Breast epithelium (tissue), 3 donors: Measurements from ENCODE around the gene SLC35E2B.

Source experiments
- CTCF ChIP-seq, 3 donors: fragments of 450-650 bp; IDR thresholded peaks; one replicate each; pipeline ENCODE4 v1.5.1; 2016 to 2017; ENCODE audit warnings: antibody characterized with exemption in 3 of 3, mild to moderate bottlenecking in 3 of 3, moderate library complexity in 3 of 3
- POLR2AphosphoS5 ChIP-seq, 3 donors: sonication (generic); formaldehyde crosslinking; IDR thresholded peaks; one replicate each; pipeline ENCODE4 v1.6.1; 2017; ENCODE audit warnings: antibody characterized with exemption in 3 of 3

DNA sequence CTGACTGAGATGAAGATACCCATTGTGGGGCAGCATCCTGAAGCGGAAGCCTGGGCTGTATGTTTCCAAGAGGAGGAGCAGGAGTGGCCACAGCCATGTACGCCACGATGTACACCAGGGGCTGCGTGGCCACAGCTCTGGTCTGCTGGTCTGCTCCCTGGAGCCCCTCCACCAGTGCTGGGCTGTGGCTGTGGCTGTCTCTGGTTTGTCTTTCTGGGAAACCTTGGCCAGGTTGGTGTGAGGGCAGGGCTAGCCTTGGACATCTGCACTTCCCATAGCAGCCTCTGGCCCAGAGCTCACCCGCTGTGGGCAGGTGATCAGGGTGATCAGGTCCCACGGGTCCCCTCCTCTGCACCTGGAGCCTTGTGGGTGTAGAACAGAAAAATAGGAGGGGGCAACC, 74.7 kb downstream of the SLC35E2B start:
- no peak for TF ChIP-seq CTCF (IDR thresholded peaks at IDR 0.05)
- TF ChIP-seq POLR2AphosphoS5 (IDR thresholded peaks at IDR 0.05) = no peak
